ENCODE measurements around the gene PLXNA4.

The PLXNA4 gene

DNA sequence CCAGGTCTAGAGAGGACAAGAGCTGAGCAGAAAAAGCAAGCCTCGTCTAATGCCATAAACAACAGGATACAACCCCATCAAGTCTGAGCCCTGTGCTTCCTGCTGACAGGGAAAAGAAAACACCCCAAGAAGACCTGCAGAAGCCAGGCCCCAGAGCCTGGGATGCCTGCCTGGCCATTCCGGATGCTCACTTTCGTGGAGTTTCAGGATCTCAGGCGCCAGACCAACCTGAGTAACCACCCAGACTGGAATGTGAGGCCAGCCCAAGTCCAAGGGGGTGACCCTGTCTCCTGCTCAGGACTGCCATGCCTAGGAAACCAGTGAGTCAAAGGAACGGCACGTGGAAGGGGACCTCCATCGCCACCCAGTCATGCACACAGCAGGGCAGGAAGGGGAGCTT, 74.3 kb downstream of the PLXNA4 start:
- DNase-seq (ENCODE audit: low spot score) = no peak

GRCh38 chr7:132500727-132501440, 75.4 kb downstream of the PLXNA4 start:
- DNase-seq (ENCODE audit: low spot score) = no peak

GRCh38 chr7:132499487-132499886, 76.8 kb downstream of the PLXNA4 start:
- no peak for DNase-seq (ENCODE audit: low spot score)

DNA sequence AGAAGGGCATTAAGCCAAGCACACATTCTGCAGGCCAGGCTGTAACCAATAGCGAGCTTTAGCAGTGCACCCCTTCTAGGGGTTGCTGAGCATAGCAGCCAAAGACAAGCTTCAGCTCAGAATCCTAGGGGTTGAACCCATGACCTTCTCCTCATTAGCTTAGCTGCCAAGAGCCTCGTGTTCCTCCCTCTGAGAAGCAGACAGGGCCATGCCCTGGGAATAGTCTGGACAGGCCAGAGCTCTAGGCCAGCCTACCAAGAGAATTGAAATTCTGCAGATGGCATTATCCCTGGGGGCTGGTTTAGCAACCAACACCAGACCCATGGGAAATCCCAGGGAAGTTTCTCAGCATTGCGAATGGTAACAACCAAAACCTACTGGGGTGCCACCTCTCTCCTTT, 77.2 kb downstream of the PLXNA4 start:
- DNase-seq (ENCODE audit: low spot score) = no peak

DNA sequence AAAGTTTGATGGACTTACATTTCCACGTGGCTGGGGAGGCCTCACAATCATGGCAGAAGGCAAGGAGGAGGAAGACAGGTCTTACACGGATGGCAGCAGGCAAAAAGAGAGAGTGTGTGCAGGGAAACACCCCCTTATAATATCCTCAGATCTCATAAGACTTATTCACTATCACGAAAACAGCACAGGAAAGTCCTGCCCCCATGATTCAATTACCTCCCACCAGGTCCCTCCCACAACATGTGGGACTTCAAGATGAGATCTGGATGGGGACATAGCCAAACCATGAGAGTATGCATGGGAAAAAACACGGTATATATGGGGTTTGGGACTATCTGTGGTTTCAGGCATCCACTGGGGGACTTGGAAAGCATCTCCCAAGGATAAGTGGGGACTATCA, 78.0 kb downstream of the PLXNA4 start:
- no peak for DNase-seq (ENCODE audit: low spot score)

DNA sequence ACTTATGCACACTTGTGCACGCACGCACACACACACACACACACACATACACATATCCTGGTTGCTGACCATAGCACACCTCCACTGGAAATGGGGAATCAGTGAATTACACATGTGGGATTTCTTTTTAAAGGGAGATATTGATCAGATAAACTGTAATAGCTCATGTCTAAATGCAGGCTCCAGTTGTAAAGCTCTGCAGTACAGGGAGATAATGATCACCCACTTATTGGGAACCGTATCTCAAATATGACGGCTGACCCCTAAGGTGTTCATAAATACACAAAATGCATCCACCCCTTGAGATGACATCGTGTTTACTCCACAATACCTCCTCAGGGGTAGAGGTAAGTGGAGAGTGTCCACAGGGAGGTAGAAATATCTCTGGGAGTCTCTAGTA, 79.2 kb downstream of the PLXNA4 start:
- no peak for DNase-seq (ENCODE audit: low spot score)

DNA sequence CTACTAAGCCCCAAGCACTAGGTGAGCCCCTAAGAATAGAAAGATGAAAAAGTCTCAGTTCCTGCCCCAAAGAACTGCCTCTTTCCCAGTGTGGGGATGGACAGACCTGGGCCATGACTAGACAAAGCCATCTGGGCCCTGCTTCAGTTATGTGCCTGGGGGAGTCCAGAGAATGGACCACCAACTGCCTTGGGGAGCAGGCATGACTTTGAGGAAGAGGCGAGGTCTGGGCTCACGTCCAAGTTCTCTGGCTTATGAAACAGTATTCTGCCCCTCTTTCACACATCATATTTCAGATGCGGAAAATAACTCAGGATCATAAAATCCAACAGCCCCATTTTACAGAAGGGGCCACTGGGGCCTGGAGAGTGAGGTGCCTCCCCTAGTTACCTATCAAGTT, 80.3 kb downstream of the PLXNA4 start:
- no peak for DNase-seq (ENCODE audit: low spot score)

GRCh38 chr7:132494474-132494873, 81.8 kb downstream of the PLXNA4 start:
- DNase-seq (ENCODE audit: low spot score) = no peak

- no peak for DNase-seq (ENCODE audit: low spot score)
Observed at GRCh38 chr7:132492823-132493445, 83.3 kb downstream of the PLXNA4 start.

GRCh38 chr7:132491391-132491945, 84.8 kb downstream of the PLXNA4 start:
- no peak for DNase-seq (ENCODE audit: low spot score)

DNA sequence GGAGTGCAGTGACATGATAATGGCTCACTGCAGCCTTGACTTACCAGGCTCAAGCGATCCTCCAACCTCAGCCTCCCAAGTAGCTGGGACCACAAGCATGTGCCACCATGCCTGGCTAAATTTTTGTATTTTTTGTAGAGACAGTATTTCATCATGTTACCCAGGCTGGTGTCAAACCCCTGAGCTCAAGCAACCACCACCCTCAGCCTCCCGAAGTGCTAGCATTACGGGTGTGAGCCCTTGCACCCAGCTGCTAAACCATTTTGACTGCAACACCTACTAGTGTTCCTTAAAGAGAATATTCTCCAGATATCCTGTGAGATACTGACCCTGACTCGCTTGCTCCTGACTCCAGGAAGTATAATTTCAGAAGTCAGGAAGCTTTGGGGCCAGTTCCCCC, 85.8 kb downstream of the PLXNA4 start:
- DNase-seq (ENCODE audit: low spot score) = no peak

DNA sequence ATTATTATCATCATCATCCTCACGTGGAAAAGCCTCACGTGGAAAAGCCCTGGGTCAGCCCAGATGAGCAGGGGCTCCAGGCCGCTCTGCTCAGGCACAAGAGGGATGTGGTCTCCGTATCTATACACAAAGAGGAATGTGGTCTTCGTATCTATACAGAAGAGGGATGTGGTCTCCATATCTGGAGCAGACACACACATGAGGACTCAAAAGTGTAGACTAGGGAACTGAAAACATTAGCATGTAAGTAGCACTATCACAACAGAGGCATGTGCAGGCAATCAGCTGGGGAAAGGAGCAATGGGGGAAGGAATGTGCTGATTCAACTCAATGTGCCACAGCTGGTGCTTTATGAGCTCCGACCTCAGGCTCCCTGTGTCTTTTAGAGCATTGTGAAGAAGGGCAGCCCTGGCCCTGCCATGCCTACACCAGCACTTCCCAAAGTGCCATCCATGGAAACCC, 86.5 kb downstream of the PLXNA4 start:
- no peak for DNase-seq (ENCODE audit: low spot score)

DNA sequence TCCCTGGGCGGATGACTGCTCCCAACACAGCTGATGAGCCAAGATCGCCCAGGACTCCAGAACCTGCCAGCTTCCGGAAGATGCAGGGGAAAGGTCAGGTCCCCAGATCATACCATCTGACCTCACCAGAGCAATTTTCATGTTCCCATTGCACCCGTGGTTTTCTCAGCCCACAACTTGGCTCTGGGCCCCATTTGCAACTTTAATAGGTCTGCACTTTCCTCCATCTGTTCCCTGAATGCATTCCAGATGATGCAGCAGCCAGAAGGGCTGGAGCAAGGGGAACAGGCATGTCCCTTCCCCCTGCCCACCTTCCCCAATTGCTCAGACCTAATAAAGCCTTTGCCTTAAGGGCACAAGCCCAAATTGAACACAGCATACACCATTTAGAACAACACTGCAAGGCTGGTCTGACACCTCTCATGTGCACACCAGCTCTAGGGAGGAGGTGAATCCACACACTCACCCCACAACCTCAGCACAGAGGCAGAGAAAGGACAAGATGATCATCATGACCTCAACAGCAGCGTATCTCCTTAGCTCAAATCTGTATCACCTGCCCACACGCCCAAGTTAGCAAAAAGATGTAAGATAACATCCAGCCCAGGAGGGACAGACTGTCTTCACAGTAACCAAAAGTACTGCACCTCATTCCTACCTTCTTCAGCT, 87.5 kb downstream of the PLXNA4 start:
- DNase-seq (ENCODE audit: low spot score) = no peak

- no peak for DNase-seq (ENCODE audit: low spot score)
Observed at GRCh38 chr7:132486274-132486610, 90.0 kb downstream of the PLXNA4 start.

GRCh38 chr7:132485600-132486273, 90.5 kb downstream of the PLXNA4 start:
- DNase-seq (ENCODE audit: low spot score) = no peak

GRCh38 chr7:132485136-132485535, 91.1 kb downstream of the PLXNA4 start:
- no peak for DNase-seq (ENCODE audit: low spot score)

- DNase-seq (ENCODE audit: low spot score) = no peak
Observed at GRCh38 chr7:132482866-132483265, 93.4 kb downstream of the PLXNA4 start.

- no peak for DNase-seq (ENCODE audit: low spot score)
Observed at GRCh38 chr7:132480534-132480933, 95.7 kb downstream of the PLXNA4 start.

DNA sequence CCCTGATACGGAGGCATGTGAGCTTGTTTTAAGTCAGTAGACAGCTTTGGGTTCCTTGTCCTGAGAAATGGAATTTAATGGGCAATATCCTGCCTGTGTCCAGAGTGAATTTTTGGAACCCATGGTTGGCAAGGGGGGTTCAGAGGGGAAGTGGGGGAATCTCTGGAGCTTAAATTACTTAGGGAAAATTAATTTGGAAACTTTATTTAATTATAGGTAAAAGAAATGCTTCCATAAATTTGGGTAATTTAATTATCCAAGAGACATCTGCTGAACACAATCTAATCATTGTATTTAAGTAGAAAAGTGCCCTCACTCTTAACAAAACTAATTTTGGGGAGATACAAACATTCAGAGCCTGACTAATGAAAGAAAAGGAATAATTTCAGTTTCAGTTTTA, 99.7 kb downstream of the PLXNA4 start:
- DNase-seq (ENCODE audit: low spot score) = no peak

GRCh38 chr7:132475669-132476116, 100.6 kb downstream of the PLXNA4 start:
- no peak for DNase-seq (ENCODE audit: low spot score)

GRCh38 chr7:132475037-132475668, 101.1 kb downstream of the PLXNA4 start:
- DNase-seq (ENCODE audit: low spot score) = no peak
